KG1 (cell line): ENCODE data around the gene GMIP.
"Not testable (repeated sequence)": the region's sequence is repeated elsewhere in the genome, so short reads cannot be mapped to it uniquely, and the experiment has no call there.

Source experiments
- DNase-seq: peaks from one replicate; lab custom pipeline; 2025; lab: John Stamatoyannopoulos, UW

GMIP gene

DNA sequence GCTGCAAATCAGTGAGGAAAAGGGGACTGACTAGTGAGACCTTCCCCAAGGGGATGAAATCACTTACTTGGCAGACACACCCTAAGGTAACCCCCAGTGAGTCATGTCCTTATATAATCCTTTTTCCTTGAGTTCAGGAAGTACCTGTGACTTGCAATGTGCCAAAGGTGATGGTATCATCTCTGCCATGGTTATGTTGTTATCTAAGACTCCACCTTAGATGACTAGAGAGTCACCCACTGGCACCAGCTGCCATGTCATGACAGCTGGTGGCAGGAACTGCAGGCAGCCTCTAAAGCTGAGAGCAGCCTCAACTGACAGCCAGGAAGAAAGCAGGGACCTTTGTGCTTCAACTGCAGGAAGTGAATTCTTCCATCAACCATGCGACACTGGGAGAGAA, 37.4 kb downstream of the GMIP start:
- no peak for DNase-seq

DNA sequence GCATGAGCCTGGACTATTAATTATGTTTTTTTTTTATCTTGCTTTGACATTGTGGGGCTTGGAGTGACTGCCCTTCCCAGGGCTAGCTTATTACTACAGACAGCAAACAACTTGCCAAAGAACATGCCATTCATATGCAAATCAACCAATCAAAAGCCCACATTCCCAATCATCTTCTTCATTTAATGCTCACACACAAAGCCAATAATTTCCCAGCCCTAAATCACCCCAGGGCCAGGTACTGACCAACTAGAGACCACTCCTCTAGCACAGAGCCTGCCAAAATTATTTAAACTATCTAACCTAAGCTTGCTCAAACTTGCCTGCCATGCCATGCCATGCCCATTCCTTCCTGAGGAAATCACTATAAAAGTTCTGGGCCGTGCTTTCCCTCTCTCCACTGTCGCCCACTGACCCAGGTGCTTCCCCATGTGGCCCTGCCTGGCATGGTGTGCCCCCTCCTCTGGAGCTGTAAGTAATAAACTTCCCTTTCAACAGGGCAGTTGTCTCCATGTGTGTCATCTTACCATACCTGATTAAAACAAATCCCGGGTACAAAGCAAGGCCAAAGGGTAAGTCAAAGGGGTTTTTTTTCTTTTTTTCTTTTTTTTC, 40.6 kb downstream of the GMIP start:
- DNase-seq: no peak

DNA sequence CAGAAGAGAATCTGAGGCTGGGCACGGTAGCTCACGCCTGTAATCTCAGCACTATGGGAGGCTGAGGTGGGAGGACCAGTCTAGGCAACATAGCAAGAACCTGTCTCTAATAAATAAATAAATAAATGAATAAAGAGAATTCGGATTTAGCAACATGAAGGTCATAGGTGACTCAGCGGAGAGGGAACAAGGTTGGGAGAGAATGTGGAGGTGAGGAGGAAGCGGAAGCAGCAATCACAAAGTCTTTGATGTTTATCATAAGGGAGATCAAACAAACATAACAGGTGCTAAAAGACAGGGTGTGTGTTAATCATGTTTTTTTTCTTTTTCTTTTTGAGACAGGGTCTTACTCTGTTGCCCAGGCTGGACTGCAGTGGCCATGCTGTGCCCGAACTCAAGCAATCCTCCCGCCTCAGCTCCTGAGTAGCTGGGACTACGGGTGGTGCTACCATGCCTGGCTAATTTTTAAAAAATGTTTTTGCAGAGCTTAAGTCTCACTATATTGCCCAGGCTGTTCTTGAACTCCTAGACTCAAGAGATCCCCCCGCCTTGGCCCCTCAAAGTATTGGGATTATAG, 41.2 kb downstream of the GMIP start:
- no peak for DNase-seq

DNA sequence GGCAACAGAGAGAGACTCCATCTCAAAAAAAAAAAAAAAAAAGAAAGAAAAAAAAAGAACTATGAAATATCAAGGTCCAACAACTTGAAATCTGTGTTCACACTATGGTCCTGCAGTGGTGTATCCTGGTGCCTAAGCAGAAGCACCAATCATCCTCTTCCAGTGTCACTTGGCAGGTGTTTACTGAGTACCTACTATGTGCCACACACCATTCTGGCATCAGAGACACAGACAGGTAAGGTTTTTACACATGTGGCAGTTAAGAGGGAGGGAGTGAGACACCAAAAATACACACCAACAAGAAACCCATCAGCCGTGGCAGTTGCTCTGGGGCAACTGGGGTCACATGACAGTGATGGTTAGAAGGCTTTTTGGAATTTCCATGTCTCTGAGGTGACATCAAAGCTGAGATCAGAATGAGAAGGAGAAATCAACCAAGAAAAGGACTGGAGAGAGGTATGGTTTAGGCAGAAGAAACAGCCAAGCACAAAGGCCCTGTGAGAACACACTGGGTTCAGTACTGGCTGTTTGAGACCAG, 42.6 kb downstream of the GMIP start:
- no peak for DNase-seq

DNA sequence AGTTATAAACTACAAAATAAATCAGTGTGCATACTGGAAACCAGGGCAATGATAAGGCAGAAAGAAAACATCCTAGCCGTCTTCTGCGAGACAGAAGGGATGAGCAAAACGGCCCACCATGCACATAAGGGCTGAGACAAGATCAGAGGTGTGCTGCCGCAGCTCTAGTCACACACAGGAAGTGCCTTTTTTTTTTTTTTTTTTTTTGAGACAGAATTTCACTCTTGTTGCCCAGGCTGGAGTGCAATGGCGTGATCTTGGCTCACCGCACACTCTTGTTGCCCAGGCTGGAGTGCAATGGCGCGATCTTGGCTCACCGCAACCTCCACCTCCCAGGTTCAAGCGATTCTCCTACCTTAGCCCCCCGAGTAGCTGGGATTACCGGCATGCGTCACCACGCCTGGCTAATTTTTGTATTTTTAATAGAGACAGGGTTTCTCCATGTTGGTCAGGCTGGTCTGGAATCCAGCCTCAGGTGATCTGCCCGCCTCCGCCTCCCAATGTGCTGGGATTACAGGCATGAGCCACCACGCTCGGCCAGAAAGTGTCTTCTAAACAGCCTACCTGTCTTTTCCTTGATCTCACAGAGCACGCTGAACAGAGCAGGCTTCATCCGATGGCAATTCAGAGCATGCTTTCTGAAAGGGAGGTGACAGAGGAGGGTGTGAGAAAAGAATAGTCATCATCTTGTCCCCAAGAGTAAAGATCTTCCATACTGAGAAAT, 44.6 kb downstream of the GMIP start:
- DNase-seq: not testable (repeated sequence)

DNA sequence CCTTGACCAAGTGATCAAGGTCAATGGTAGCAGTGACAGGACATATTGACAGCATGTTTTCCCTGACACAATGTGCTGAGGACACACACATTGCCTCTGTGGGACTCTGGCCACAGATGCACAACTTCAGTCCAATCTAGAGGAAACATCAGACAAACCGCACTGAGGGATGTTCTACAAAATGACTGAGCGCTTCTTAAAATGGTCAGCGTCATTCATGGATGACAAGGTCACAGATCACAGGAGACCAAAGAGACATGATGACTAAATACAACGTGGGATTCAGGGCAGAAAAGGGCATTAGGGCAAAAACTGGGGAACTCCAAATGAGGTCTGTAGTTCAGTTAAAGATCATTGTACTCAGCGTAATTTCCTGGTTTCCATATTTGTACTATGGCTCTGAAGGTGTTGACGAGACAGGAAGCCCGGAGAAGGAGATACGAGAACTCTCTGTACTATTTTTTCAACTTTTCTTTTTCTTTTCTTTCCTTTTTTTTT, 45.6 kb downstream of the GMIP start:
- DNase-seq: peak; percentile 4

DNA sequence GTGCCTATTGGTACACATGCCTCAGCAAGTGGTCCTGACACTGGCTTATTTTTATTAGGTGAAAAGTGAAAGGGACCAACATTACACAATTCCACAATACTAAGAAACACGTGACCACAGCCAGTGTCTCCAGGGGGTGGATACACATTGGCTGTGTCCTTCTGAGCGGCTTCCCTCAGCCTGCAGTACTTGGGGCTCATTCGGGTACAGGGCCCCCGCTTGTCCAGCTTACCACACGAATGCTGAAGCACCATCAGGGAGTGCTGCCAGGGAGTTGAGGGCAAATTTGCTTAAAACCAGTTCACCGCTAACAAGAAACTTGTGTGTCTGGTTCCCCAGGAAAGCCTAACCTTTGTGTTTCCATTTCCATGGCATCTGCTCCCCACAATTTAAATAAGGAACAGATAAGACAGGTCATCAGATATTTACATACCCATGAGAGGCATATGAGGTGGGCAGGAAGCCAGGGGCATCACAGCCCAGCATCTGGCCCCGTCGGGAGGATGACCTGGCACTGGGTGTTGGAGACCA, 48.2 kb downstream of the GMIP start:
- DNase-seq: no peak

DNA sequence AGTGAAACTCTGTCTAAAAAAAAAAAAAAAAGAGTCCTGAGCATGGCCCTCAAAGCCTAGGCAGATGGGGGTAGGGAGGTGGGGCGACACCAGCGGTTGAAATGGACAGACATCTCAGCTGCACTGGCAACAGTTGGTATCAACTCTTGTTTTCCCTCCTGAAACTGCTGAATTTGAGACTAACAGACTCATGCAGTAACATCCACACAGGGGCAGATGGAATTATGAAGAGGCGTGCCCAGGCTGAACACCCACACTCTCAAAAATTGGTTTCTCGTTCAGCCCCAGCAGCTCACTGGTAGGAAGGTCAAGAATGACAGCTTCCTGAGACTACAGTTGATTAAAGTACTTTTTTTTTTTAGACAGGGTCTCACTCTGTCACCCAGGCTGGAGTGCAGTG, 49.1 kb downstream of the GMIP start:
- DNase-seq: no peak

DNA sequence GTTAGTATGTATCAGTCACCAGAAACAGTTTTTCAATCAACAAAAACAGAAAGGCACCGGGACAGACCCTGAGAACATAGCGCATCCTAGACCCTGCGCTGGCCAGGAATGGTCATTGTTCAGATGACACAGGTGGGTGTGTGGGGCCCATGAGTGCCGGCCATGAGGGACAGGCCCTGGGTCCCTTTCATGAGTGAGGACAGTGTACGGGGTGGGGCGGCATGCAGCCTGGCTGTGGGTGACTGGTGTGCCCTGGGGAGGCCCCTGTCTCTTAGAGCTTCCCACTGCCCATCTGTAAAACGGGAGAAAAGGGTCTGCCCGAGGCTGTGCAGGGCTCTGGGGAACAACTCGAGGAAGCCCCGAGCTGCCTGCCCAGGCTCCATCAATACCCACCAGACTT, 50.8 kb downstream of the GMIP start:
- DNase-seq: no peak

DNA sequence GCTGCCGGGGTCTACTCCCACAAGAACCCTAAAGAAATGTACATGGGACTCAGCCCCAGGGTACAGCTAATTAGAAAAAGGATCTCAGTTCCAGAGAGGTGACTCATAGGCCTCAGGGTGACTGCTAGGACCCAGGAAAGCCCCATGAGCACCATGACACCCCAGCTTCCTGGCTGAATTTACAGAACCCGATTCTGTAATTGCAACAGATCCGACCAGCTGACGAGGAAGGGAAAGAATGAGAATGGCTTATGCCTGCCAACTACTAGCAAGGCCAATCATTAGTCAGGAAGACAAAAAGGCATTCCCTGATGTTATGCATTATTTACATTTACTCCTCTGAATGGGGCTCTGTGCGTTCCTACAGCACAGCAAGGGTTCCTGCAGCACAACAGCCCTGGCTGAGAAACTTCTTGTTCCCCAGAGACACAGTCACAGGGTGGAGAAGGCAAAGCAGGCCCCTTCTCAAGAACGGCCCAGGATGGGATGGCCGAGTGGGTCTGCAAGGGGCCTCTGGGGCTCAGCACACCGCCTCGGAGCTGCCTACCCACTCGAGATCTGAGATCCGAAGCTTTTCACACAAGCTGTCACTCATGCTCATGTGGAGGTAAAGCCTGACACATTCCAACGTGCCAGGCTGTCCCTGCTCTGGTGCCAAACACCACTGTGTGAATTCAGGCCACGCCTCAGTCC, 52.2 kb downstream of the GMIP start:
- DNase-seq: no peak

DNA sequence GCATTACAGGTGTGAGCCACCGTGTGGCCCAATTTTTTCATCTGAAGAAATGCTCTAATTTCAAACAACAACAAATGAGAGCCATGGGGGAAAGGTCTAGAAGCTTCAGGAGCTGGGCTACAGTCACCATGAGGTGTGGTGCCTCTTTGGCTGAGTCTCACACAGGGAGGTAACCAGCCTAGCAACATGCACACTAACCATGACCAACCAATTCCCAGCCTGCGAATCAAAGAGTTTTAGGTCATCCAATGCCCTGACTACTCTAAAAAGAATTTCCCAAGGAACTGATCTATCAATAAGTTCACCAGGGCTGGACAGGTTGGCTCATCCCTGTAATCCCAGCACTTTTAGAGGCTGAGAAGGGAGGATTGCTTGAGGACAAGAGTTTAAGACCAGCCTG, 54.9 kb downstream of the GMIP start:
- no peak for DNase-seq

DNA sequence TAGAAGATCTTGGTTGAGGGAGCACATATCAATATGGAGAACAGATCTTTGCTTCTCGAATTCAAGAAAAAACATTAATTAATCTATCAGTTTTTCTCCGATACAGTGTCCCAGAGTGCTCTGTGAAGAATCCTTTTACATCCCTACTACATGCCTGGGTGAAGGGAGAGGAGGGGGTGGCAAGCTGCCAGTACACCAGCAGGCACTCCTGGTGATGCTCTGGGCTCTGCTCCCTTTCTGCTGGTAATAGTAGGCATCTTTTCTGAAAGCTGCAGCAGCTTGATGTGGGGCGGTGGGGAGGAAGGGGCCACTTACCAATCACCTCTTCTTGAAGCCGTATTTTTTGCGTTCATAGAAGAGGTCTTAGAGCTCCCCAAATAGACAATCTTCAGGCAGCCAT, 55.7 kb downstream of the GMIP start:
- DNase-seq: no peak

DNA sequence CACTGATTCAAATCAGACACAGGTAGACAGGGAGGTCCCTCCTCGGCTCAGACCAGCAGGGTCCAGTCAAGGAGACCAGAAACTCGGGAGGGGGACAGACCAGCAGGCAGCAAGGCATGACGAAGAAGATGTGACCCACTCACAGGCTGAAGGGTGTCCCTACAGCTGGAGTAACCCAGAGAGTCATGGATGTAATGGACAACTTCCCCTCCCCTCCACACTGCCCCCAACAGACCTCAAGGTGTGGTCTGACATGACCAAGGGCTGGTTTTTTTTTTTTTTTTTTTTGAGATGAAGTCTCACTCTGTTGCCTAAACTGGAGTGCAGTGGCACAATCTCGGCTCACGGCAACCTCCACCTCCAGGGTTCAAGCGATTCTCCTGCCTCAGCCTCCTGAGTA, 59.1 kb downstream of the GMIP start:
- DNase-seq: no peak

DNA sequence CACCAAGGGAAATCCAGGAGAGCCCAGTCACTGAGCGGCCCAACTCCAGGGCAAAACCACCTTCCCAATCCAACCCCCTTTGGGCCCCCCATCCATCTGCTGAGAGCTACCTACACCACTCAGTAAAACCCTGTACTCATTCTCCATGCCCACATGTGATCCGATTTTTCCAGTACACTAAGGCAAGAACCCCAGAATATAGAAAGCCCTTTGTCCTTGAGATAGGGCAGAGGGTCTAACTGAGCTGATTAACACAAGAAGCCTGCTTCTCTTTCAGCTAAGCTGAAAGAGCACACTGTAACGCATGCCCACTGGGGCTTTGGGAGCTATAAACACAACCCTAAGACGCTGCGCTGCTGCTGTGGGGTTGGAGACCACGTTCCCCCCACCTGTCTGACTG, 61.0 kb downstream of the GMIP start:
- no peak for DNase-seq

DNA sequence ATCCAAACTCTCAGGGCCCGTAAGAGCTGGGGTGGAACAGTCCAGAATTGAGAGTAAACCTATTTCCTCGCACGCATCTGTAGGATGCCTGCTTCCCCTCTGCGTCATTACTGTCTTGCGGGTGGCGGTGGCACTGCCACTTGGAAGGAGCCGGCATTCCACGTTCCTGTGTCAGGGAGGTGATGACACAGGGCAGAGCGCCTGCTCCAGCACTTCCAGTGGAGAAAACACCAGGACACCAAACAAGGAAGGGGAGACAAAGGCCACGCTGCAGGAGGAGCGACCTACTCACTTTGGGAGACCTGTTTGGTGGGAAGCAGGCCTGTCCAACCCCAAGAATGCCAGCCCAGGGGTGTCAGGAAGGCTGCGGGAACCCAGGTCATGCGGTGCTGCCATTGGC, 62.1 kb downstream of the GMIP start:
- DNase-seq: no peak

DNA sequence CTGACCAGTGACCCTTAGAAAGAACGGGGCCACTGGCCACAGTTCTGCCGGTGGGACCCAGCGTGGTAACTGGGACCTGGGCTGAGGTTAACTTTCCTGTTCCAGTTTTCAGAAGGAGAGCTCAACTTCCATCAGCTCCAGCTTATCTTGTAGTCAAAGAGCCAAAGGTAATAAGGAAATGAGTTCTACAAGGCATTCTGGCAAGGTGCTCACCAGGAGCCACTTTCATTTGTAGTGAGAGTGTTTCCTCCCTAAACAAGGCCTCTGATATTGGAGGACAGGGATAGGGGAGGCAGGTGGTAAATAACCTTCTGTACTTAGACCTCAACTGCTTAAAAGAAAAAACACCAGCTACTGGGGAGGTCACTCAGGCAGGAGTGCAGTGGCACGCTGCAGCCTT, 63.0 kb downstream of the GMIP start:
- DNase-seq: no peak

DNA sequence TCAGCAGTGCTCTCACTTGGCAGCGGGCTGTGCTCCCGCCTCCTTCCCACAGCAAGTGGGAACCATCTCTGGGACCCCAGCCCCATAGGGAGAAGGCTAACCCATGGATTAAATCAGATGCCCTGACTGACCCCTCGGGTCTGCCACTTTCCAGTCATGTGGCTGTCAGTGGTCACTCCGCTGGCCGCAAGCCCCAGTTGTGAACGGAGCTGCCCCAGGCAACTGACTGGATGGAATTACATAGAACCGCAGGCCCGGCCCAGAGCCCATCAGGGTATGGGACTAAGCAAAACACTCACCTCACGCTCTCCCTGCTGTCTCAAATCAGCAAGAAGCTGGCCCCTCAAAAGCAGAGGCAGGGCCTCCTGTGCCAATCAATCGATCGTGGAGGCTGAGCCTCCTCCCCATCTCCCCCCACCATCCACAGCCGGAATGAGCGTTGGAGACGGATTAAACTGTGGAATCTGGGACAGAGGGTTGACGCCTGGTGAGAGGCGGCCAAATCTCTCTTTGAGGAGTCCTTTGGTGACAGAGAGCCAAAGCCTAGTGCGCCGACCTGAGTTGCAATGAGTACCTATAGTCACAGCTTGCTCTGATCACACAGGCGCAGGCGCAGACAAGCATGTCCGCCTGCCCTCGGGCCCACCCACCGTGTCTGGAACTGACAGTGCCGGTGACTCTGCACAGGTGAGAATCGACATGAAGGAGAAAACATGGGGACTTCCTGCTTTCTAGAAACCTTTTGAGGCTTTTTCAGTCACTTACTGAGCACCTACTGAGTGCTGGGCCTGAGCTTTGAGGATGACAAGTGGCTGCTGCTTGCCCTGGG, 63.7 kb downstream of the GMIP start:
- no peak for DNase-seq
